ENCODE data around the gene FAM168B.
"Not testable (repeated sequence)": the region's sequence is repeated elsewhere in the genome, so short reads cannot be mapped to it uniquely, and the experiment has no call there.

Gene FAM168B

DNA sequence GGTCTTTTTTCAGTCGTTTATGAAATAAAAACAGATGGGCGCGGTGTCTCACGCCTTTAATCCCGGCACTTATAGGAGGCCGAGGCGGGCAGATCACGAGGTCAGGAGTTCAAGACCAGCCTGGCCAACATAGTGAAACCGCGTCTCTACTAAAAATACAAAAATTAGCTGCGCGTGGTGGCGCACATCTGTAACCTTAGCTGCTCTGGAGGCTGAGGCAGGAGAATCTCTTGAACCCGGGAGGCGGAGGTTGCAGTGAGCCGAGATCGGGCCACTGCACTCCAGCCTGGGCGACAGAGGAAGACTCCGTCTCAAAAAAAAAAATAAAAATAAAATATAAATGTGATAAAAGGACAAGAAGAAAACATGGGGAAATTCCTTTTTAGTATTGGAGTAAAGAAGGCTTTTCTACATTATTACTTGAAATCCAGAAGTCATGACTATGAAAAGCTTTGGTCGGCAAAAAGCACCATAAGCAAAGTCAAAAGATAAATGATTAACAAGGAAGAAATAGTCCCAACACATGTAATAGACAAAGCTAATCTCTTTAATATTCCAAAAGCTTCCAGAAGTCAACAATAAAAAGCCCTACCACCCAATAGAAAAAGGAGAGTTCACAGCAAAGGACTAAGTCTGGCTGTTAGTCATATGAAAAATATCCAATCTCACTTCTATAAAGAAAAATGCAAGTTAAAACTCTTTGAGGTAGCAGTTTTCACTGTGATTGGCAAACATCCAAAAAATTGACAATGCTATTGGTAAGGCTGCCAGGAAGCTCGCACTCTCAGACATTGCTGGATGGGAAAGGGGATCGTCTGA, 1.4 kb upstream of the FAM168B start:
- peak; percentile 82 for FAIRE-seq

DNA sequence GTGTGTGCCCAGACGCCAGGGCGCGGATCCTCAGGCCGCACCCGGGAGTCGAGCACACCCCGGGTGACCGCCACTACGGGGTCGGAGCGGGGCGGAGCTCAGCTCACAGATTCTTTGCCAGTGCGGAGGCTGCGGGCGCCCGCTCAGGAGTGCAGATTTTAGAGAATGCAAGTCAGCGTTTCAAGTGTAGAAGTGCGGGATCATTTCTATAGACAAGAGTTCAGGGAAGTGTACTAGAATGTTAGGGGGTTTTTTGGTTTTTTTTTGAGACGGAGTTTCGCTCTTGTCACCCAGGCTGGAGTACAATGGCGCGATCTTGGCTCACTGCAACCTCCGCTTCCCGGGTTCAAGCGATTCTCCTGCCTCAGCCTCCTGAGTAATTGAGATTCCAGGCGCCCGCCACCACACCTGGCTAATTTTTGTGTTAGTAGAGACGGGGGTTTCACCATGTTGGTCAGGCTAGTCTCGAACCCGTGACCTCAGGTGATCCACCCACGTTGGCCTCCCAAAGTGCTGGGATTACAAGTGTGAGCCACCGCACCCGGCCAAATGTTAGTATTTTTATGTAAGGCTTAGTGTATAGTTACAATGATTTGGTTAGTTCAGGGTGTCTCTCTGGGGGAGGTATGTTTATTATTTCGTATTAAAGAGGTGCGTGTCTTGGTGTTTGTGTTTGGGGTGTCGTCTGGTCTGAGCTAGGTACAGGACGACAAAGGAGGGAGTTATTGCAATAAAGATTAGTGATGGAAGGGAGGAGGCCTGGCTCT, 619 bp upstream of the FAM168B start:
- FAIRE-seq, result no peak

DNA sequence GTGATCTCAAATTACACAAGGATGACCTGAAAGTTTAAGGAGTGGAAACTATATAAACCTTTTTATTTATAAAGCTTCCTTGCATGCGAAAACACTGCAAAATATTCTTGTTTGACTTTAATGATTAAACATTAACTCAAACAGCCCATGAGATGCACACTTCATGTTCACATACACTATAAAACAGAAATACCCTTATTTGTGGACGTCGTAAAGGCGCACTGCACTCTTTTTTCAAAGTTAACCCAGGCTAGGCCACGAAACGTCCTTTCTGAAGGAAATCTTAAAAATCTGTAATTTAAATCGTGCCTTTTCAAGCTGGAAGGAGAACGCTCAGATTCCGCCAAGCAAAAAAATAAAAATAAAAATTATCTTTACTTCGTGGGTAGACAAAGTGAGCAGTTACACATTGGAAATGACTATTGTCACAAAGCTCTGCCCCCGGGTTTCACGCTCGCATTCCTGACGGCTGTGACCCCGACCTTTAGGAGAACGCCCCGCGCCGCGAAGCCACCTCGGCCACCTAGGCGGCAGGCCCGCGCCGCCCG, 728 bp downstream of the FAM168B start:
- peak; percentile 45 for FAIRE-seq

DNA sequence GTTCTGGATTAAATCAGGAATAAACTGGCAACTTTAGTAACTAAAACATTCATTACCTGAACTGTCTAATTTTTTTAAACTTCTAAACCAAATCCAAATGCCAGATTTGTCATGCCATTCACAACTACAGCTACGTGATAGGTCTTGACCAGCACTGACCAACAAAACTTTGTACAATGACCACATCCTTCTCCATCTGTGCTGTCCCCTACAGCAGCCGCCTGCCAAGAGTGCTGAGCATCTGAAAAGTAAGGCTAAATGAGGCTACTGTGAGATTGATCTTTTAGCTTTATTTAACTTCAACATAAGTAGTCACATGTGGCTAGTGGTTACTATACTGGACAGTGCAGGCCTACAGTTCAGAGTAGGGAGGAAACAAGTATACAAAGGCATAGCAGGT, 7.6 kb downstream of the FAM168B start:
- peak; percentile 88 for FAIRE-seq

DNA sequence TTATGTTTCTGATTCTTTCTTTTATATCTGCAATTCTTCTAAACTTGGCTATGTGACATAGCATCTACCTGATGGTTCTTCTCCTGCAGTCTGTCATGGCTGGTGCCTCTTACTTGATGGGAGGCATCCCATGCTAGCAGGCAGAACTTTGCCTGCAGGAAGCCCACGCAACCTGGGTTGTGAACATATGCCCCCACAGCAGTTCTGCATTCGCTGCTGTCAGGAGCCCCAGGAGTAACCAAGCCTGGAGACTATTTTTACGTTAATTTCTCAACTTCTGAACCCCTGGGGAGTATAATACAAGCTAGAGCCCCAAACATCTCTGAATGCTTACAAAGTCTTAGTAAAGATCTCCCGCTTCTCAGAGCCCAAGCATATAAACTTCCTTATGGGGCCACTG, 12.1 kb downstream of the FAM168B start:
- FAIRE-seq, result no peak

DNA sequence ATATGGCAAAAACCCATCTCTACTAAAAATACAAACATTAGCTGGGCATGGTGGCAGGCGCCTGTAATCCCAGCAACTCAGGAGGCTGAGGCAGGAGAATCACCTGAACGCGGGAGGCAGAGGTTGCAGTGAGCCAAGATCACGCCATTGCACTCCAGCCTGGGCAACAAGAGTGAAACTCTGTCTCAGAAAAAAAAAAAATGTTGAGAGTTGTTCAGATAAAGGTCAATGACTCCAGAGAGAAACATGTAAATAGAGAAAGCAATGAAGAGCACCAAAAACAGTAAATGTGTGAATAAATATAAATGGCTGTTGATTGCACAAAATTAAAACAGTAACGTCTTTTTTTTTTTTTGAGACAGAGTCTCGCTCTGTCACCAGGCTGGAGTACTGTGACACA, 13.3 kb downstream of the FAM168B start:
- not testable (repeated sequence) for FAIRE-seq

DNA sequence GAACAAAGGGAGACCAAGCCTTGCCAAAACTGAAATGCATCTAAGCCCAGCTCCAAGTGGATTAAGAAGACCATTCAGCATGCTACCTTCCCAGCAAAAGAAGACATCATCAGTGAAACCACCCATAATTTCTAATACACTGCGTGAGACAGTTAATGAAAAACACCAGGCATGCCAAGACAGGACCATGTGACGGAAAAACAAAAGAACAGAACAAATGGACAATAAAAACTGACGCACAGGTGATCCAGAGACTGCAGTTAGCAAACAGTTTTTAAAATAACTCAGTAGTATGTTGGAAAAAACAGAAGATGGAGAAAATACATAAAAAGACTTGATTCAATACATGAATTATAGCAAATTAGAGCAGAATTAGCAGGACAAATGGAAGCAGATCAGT, 15.3 kb downstream of the FAM168B start:
- no peak for FAIRE-seq

DNA sequence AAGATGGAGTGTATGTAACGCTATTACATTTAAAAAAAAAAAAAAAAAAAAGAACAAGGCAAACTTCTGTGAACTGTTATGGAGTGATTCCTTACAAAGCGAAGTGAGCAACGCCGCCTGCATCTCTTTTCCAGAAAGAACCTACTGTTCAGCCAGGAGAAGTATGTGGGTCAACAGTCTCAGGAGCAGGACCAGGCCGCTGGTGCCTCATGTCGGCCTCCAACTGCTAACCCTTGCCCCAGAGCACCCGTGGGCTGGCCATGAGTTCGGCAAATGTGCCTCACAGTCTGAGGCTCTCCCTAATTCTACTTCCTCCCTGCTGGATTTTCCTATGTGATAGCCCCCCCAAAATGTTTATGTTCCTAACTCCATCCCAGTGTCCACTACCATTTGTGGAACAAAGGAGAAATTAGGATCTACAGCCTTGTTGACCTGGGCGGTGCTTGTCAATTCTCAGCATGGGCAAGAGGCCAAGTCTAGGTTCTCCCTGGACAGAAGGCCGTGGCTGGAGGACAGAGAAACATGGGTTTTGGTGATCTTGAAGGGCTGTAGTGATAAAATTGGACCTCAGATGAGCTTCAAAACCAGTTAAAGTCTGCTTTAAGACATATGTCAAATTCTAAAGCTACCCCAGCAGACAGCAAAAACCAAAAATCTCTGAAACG, 15.9 kb downstream of the FAM168B start:
- FAIRE-seq, result no peak

DNA sequence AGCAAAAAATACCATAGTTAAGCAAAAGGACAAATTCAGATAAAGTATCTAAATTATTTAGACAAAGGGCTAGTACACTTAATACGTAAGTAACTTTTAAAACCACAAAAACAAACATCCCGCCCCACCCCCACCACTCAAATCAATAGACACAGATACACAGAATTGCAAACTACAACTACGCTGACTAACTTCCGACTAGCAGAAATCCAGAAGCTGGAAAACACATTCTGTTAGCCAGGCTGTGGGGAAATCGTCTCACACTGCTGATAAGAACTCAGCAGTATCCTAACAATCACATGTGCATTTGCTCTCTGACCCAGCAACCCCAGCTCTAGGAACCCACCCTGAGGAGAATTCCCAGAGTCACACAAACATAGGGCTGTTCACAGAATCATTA, 16.6 kb downstream of the FAM168B start:
- no peak for FAIRE-seq

DNA sequence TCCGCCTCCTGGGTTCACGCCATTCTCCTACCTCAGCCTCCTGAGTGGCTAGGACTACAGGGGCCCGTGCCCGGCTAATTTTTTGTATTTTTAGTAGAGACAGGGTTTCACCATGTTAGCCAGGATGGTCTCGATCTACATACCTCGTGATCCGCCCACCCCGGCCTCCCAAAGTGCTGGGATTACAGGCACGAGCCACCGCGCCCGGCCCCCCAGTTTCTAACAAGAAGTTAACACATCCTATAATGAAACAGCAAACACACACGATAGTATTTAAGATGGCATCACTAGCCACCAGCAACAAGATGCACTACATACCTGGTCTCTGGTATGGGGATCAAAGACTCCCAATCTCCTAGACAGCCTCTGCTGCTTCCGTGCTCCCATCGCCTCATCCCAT, 17.7 kb downstream of the FAM168B start:
- FAIRE-seq, result not testable (repeated sequence)

DNA sequence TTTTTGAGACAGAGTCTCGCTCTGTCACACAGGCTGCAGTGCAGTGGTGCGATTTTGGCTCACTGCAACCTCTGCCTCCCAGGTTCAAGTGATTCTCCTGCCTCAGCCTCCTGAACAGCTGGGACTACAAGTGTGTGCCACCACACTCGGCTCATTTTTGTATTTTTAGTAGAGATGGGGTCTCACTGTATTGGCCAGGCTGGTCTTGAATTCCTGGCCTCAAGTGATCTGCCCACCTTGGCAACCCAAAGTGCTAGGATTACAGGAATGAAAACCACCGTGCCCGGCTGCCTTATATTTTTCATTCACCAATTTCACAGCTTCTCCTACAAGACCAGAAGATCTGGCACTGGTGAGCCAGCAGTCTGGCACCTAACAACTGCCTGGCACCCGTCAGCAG, 25.1 kb downstream of the FAM168B start:
- not testable (repeated sequence) for FAIRE-seq

DNA sequence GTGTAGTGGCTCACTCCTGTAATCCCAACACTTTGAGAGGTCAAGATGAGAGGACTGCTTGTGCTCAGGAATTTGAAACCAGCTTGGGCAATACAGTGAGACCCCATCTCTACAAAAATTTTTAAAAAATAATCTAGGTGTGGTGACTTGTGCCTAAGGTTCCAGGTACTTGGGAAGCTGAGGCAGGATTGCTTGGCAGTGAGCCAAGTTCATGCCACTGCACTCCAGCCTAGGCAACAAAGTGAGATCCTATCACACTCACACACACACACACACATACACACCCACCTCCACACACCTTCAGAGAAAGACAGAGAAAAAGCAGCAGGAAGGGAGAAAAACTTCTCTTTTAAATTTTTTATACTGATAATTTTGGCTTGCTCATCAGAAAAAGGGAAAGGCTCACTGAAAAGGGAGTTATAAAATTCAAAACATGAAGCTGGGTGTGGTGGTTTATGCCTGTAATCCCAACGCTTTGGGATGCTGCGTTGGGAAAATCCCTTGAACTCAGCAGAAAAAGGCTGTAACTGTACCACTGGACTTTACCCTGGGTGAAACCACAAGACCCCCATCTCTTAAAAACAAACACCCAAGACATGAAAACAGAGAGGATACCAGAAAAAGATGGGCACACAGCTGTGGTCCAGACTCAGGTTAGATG, 25.7 kb downstream of the FAM168B start:
- no peak for FAIRE-seq

DNA sequence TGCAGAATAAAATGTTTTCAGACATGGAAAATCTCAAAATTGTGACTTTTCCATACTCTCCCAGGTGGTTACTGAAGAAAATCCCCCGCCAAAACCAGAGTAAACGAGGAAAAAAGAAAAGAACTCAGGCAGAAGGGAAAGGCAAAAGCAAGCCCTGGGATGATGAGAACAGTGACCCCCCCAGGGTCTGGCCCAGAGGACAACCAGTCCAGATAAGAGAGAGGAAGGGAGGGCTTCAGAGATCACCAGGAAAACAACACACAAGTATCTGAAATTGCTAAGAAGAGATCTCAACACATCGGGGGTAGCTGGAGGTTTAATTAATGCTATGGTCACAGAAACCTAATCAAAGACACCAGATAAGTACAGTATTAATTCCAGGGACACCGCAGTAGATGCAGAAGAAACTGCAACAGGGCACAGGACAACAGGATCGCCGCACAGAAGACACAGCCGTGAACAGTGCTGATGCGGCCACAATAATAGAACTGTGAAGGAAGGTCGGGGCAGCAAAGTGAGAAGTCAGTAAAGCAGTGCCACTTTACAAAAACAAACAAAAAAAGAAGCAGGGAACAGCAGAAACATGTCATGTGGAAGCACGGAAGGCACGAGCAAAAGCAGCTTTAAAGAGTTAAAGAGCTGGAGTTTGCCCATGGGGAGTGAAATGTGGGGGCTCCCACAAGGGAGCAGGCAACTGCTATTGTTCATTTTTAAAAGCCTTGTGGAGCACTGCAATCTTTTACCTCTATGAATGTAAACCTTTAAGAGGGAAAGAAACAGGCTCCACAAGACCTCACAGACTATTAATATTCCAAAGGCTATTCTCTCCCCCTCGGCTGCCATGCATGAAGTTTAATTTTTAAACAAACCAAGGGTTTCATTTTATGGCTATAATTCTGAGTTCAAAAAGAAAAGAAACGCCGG, 28.4 kb downstream of the FAM168B start:
- no peak for FAIRE-seq

DNA sequence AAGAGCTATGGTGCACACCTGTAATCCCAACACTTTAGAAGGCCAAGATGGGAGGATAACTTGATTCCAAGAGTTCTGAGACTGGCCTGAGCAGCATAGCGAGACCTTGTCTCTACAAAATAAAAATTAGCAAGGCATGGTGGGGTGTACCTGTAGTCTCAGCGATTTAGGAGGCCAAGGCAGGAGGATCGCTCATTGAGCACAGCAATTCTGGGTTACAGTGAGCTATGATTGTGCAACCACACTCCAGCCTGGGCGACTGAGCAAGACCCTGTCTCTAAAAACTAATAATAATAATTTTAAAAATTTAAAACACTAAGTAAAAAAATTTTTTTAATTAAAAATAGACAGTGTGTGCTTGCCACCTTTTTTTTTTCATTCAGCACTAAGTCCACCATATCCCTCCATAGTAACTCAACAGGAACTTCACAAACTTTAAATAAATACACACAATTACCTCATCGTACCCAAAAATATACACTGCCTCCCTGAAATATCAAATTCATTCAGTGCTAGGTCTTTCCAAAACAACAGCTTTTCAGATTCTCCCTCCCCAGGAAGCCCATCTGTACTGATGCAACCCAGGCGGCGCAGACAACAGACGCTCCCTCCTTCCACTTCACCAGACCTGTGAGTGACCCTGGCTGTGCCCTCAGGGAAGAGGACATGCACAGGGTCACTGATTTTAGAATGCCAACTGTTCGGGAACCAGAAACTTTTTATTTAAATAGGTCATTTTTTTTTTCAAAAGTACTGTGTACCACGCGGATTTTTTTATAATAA, 29.6 kb downstream of the FAM168B start:
- FAIRE-seq, result no peak

DNA sequence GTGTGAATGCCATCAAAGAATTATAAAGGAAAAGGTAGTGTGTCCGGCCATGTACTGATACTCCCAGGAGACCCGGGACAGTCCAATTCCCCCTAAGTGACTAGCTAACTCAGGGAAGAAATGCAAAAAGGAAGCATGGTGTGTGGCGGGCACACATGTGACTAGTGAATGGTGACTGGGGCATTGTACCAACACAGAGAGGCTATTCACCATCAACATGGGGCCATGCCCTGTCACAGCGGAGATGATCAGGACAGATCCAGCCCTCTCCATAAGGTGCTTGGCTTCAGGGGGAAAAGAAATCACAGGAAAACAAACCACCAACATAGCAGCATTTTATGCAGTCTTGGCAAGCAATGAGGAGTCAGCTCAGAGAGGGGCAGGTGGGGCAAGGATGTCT, 34.3 kb downstream of the FAM168B start:
- FAIRE-seq, result no peak

DNA sequence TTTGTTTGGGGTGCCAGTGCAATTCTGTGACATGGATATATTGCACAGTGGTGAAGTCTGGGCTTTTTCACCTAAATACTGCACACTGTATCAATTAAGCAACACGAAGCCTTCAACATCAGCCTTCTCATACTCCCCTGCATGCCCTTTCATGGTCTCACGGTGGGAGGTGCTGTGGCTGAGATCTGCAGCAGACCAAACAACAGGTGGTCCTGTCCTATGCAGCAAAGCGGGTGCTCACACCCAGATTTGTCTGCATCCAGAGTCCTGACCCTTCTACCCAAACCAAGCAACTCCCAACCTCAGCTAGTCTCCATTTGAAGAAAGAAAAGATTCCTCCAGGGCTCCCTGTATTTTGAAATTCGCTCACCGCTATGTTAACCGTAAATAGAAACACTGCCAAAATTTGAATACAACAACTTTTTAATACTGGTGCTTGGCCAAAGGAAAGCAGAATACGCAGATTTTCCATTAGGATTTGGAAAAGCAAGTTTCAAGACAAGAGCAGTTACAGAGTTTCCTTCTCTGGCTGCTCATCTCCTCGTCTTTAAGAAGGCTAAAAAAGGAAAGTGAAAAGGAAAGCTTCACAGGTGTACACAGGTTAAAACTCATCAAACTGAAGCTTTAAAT, 34.9 kb downstream of the FAM168B start:
- FAIRE-seq, result no peak

DNA sequence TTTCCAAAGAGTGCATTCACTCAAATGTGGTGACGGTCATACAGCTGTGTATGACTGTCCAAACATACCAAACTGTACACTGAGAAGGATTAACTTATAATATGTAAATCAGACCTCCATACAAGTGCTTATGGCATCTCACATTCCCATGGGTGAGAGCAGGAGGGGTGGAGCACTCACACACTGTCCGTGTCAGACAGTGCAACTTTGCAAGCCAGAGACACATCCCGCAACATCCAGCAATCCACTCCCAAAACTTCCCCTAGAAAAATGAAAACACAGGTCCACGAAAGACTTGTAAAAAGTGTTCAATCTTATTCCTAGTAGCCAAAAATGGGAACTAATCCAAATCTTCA, 36.4 kb downstream of the FAM168B start:
- no peak for FAIRE-seq

DNA sequence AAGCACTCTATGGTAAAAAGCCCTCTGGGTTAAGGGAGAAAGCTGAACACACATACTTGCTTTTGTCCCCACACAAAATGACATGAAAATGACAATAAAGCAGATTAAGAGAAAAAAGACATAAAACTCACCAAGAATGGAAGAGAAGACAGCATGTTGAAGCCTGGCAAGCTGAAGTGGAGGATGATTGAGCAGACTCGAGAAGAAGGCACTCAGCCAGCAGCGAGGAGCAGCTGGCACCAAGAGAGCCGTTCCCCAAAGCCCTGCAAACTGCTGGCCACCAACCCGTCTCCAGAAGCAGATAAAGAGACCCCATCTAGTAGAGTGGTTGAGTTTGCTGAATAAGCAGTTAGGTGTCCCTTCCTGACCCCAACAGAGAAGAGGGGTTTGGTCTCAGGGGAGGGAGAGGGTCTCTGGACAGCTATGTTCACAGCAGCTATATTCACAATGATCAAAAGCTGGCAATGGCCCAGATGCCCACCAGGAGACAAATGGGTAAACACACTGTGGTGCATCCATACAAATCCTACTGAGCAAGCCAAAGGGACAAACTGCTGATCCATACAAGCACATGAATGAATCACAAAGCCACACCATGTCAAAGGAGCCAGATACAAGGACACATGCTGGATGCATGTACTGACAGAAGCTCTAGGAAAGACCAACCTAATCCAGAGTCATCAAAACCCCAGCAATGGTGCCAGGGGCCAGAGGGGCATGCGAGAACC, 36.9 kb downstream of the FAM168B start:
- no peak for FAIRE-seq

DNA sequence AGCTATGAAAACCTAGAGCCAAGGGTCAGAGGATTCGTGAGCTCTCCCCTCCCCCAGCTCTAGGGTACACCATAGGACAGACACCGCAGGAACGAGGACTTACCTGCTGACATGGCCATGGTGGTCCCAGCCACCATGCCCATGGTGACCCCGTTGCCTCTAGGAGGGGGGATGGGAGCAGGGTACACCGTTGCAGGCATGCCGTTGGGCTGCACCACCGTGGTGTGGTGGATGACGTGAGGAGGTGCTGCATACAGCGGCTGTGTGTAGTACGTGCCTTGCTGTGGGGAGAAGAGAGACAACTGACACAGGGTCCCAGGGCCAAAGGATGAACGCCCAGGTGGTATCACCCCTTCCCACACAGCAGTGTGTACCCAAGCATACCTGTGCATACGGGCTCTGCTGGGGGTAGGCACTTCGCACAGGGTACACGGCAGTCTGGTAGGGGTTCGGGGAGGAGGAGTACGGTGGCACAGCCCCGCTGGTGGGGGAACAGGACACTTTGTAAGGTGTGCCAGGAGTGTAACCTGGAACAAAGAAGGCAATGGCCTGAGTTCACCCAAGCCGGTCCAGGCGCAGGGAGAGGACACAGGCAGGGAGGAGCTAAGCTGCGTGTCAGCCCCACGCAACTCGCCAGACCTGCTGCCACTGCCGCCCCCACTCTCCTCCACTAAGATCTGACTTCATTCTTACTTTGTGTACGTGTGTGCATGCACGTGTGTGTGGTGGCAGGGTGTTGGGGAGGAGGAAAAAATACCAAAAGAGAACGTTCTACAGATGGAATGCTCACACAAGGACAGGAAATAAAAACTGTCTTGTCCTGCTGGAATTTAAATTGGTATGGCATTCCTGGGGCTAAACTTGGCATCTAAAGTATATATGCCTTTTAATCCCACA, 37.8 kb downstream of the FAM168B start:
- FAIRE-seq, result no peak

Data from islet of Langerhans (tissue), 1 donor.